T-helper 17 cell (primary cell): ENCODE results near the gene EDC3. TPM values are rescaled to one million over a fixed set of nuclear protein-coding genes. Genes with fewer than 3 reads are reported as not detected.
A peak's percentile ranks its signal among the peaks of the same experiment; 100 is the strongest.

Source experiments
- ATAC-seq: fragments of 150-1000 bp; cut with Tn5 transposase; 2 replicates; pipeline ENCODE4 v1.10.0; 2021; ENCODE audit warnings: mild to moderate bottlenecking, moderate library complexity
- DNase-seq, 3 donors: peaks; one replicate each; pipeline versions ENCODE4 v3.0.0 to v3.0.0-alpha.2; 2020 to 2021
- H3K9me3 ChIP-seq: one replicate; pipeline ENCODE4 v1.7.0; 2013; ENCODE audit warnings: low read length, mild to moderate bottlenecking; ENCODE audit not compliant: control insufficient read depth, poor library complexity, severe bottlenecking
- H3K27ac Mint-ChIP-seq: one replicate; pipeline ENCODE4 v1.8.0; 2022; ENCODE audit warnings: mild to moderate bottlenecking, moderate library complexity, mixed read lengths
- H3K27me3 Mint-ChIP-seq: one replicate; pipeline ENCODE4 v1.8.0; 2022; ENCODE audit warnings: mixed read lengths
- H3K36me3 Mint-ChIP-seq: one replicate; pipeline ENCODE4 v1.8.0; 2022; ENCODE audit warnings: low read depth, mixed read lengths
- H3K4me1 Mint-ChIP-seq: one replicate; pipeline ENCODE4 v1.8.0; 2022; ENCODE audit warnings: mild to moderate bottlenecking, mixed read lengths
- H3K4me3 Mint-ChIP-seq: one replicate; pipeline ENCODE4 v1.8.0; 2022; ENCODE audit warnings: mild to moderate bottlenecking, moderate library complexity, mixed read lengths
- total RNA-seq, 4 donors: library from RNA in 2 of 4; stranded (reverse) in 2 of 4; gene quantifications; one replicate each; pipeline ENCODE4 v1.2.3 and lab custom pipeline; 2022 to 2026

Gene EDC3
- total RNA-seq, 2 donors from 2014 or later, result 18.1 to 24.0 TPM

GRCh38 chr15:74725225-74725774 lies 29.5 kb upstream of the EDC3 start, which contains the start of gene CYP1A1:
Gene CYP1A1 (minus strand): TSS chr15:74725528. CDS start chr15:74723097, 2,431 bp downstream.
- Mint-ChIP-seq H3K27me3 (peaks cover 8% of the 10 kb centered on the region), H3K4me1 (peaks cover 11% of the 10 kb centered on the region), H3K36me3 (peaks cover 2% of the 10 kb centered on the region), H3K27ac (no peak within 1 kb of the TSS), H3K4me3 (peak within 1 kb of the TSS; percentile 90)
- no peaks in the 10 kb centered on the region for H3K9me3 ChIP-seq
- peak; percentile 60 for ATAC-seq
- no peak for DNase-seq

GRCh38 chr15:74724570-74725224 lies 28.9 kb upstream of the EDC3 start:
- peaks cover 11% of the 10 kb centered on the region for H3K4me1 Mint-ChIP-seq
- H3K4me3 Mint-ChIP-seq, result peak overlapping the region; percentile 90
- no peak for DNase-seq
- no peaks in the 10 kb centered on the region for H3K9me3 ChIP-seq
- no peak for ATAC-seq
- H3K36me3 Mint-ChIP-seq, result peaks cover 2% of the 10 kb centered on the region
- peaks cover 5% of the 10 kb centered on the region for H3K27me3 Mint-ChIP-seq
- no peak overlapping the region for H3K27ac Mint-ChIP-seq

- H3K9me3 ChIP-seq, result no peaks in the 10 kb centered on the region
- DNase-seq (no peak), ATAC-seq (peak; percentile 40)
- Mint-ChIP-seq H3K4me3 (no peak overlapping the region), H3K36me3 (peaks cover 2% of the 10 kb centered on the region), H3K27ac (no peak overlapping the region), H3K27me3 (peaks cover 5% of the 10 kb centered on the region), H3K4me1 (peaks cover 11% of the 10 kb centered on the region)
These were observed 28.0 kb upstream of the EDC3 start for GRCh38 chr15:74723754-74724334.

GRCh38 chr15:74723187-74723586 lies 27.4 kb upstream of the EDC3 start:
- DNase-seq (no peak), ATAC-seq (no peak)
- peaks cover 5% of the 10 kb centered on the region for H3K27me3 Mint-ChIP-seq
- H3K9me3 ChIP-seq, result no peaks in the 10 kb centered on the region
- peaks cover 11% of the 10 kb centered on the region for H3K4me1 Mint-ChIP-seq
- peak overlapping the region; percentile 51 for H3K27ac Mint-ChIP-seq
- peaks cover 2% of the 10 kb centered on the region for H3K36me3 Mint-ChIP-seq
- no peak overlapping the region for H3K4me3 Mint-ChIP-seq

GRCh38 chr15:74722591-74722990 lies 26.8 kb upstream of the EDC3 start:
- Mint-ChIP-seq H3K27ac (peak overlapping the region; percentile 51), H3K4me1 (peaks cover 13% of the 10 kb centered on the region), H3K4me3 (no peak overlapping the region)

GRCh38 chr15:74716651-74717050 lies 20.8 kb upstream of the EDC3 start:
- H3K9me3 ChIP-seq, result no peaks in the 10 kb centered on the region
- DNase-seq (no peak), ATAC-seq (no peak)
- Mint-ChIP-seq H3K27me3 (peaks cover 5% of the 10 kb centered on the region), H3K36me3 (no peaks in the 10 kb centered on the region), H3K4me3 (no peak overlapping the region), H3K27ac (peak overlapping the region; percentile 62), H3K4me1 (peaks cover 5% of the 10 kb centered on the region)

More at GRCh38 chr15:74722591-74722990, 26.8 kb upstream of the EDC3 start:
- Mint-ChIP-seq H3K36me3 (peaks cover 2% of the 10 kb centered on the region), H3K27me3 (peaks cover 5% of the 10 kb centered on the region)
- ATAC-seq (no peak), DNase-seq (no peak)
- H3K9me3 ChIP-seq, result no peaks in the 10 kb centered on the region

- Mint-ChIP-seq H3K27me3 (no peaks in the 10 kb centered on the region), H3K27ac (no peak overlapping the region), H3K4me3 (no peak overlapping the region), H3K4me1 (peaks cover 7% of the 10 kb centered on the region), H3K36me3 (no peaks in the 10 kb centered on the region)
- ATAC-seq, result no peak
- DNase-seq, result no peak
- no peaks in the 10 kb centered on the region for H3K9me3 ChIP-seq
These were observed 16.5 kb upstream of the EDC3 start for GRCh38 chr15:74712311-74712710.

GRCh38 chr15:74710319-74711094 lies 14.7 kb upstream of the EDC3 start:
- H3K4me3 Mint-ChIP-seq, result no peak overlapping the region
- peaks cover 4% of the 10 kb centered on the region for H3K4me1 Mint-ChIP-seq
- no peaks in the 10 kb centered on the region for H3K9me3 ChIP-seq
- peaks cover 8% of the 10 kb centered on the region for H3K27me3 Mint-ChIP-seq
- DNase-seq (no peak), ATAC-seq (no peak)
- no peaks in the 10 kb centered on the region for H3K36me3 Mint-ChIP-seq
- H3K27ac Mint-ChIP-seq, result no peak overlapping the region

- no peaks in the 10 kb centered on the region for H3K9me3 ChIP-seq
- H3K4me1 Mint-ChIP-seq, result peaks cover 4% of the 10 kb centered on the region
- no peak for ATAC-seq
- H3K27me3 Mint-ChIP-seq, result peaks cover 10% of the 10 kb centered on the region
- H3K27ac Mint-ChIP-seq, result no peak overlapping the region
- DNase-seq, result no peak
- H3K4me3 Mint-ChIP-seq, result no peak overlapping the region
- H3K36me3 Mint-ChIP-seq, result peaks cover 2% of the 10 kb centered on the region
These were observed 14.1 kb upstream of the EDC3 start for GRCh38 chr15:74709892-74710291.

- Mint-ChIP-seq H3K27ac (no peak overlapping the region), H3K4me3 (no peak overlapping the region), H3K27me3 (peaks cover 14% of the 10 kb centered on the region), H3K36me3 (peaks cover 2% of the 10 kb centered on the region), H3K4me1 (peaks cover 4% of the 10 kb centered on the region)
- ATAC-seq, result no peak
- no peak for DNase-seq
- no peaks in the 10 kb centered on the region for H3K9me3 ChIP-seq
These were observed 13.2 kb upstream of the EDC3 start for GRCh38 chr15:74709011-74709410.

- H3K27ac Mint-ChIP-seq, result peak overlapping the region; percentile 96
- H3K4me3 Mint-ChIP-seq, result peak overlapping the region; percentile 96
- peaks cover 2% of the 10 kb centered on the region for H3K36me3 Mint-ChIP-seq
- DNase-seq, result no peak
- no peak for ATAC-seq
- no peaks in the 10 kb centered on the region for H3K9me3 ChIP-seq
- H3K4me1 Mint-ChIP-seq, result peaks cover 33% of the 10 kb centered on the region
- H3K27me3 Mint-ChIP-seq, result peaks cover 3% of the 10 kb centered on the region
These were observed 984 bp upstream of the EDC3 start for GRCh38 chr15:74696808-74697207.

GRCh38 chr15:74696398-74696729 lies 540 bp upstream of the EDC3 start:
- Mint-ChIP-seq H3K36me3 (peaks cover 2% of the 10 kb centered on the region), H3K4me3 (peak overlapping the region; percentile 96), H3K27me3 (no peaks in the 10 kb centered on the region), H3K4me1 (peaks cover 33% of the 10 kb centered on the region), H3K27ac (peak overlapping the region; percentile 96)
- ATAC-seq, result no peak
- no peaks in the 10 kb centered on the region for H3K9me3 ChIP-seq
- DNase-seq, result no peak

GRCh38 chr15:74692327-74692726 lies 3.5 kb downstream of the EDC3 start:
- DNase-seq (no peak), ATAC-seq (no peak)
- peaks cover 39% of the 10 kb centered on the region for H3K4me1 Mint-ChIP-seq
- H3K9me3 ChIP-seq, result no peaks in the 10 kb centered on the region
- H3K27ac Mint-ChIP-seq, result no peak overlapping the region
- H3K36me3 Mint-ChIP-seq, result peaks cover 2% of the 10 kb centered on the region
- H3K27me3 Mint-ChIP-seq, result no peaks in the 10 kb centered on the region
- H3K4me3 Mint-ChIP-seq, result no peak overlapping the region
